Stimulated activated CD8-positive, alpha-beta memory T cell treated with anti-CD3 and anti-CD28 coated beads, Interleukin-7, amount 100 ng/mL, for 48 hours (primary cell): Measurements from ENCODE around the gene ART1.

Source experiments
- DNase-seq, 2 donors: peaks; one replicate each; pipeline ENCODE4 v3.0.0-alpha.2; 2020; ENCODE audit warnings: low read depth in 1 of 2; ENCODE audit errors: extremely low read depth in 1 of 2

The ART1 gene

DNA sequence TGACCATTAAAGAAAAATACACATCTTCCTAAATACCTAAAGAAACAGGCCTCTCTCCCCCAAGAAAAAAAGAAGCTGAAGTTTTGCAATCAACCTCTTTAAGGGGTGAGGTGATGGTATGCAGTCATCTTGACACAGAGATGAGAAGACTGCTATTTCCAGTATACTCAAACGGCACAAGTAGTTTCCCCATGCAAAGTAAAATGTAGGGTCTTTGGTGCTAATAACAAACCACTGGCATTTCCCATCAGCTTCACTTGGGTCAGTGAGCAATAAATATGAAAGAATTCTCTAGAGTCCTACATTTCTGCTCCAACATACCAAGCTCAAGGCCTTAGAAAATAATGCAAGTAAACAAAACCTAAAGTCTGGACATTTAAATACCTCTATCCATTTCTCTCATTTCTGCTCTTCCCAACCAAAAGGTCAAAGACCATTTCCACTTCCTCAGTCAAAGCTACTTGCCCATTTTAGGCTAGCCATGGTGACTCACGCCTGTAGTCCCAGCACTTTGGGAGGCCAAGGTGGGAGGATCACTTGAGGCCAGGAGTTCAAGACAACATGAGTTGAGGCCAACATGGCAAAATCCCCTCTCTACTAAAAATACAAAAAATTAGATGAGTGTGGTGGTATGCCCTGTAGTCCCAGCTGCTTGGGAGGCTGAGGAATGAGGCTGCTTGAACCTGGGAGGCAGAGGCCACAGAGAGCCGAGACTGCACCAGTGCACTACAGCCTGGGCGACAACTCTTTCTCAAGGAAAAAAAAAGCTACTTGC is 65.7 kb downstream of the ART1 start:
- DNase-seq: no peak

DNA sequence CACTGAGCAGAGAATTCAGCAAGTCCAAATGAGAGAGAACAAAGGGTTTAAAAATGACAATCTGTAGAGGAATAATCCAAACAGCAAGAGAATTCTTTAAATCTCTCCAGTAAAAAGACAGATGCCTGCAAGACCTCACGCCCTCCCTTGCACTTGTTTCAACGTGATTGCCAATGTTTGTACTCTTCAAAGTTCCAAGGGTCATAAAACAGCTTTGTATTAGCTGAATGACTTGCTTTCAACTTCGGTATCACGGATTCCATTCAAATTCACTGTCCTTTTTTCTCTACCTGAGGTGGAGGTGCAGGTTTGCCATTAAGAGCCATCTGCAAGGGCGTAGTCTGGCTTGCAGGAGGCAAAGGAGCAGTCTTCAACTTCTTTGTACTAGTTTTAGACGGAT is 67.3 kb downstream of the ART1 start:
- DNase-seq: no peak
